A549 (cell line): ENCODE data around the gene SERPINF2. TPM values are rescaled to one million over a fixed set of nuclear protein-coding genes. Genes with fewer than 3 reads are reported as not detected.
A peak's percentile ranks its signal among the peaks of the same experiment; 100 is the strongest.

Experiments
- ATAC-seq, 2 experiments: fragments of 200-7000 bp in 1 of 2; fragments of >200 bp in 1 of 2; cut with Nextera tagmentation in 1 of 2; cut with Tn5 transposase in 1 of 2; 3 replicates each; pipeline versions ENCODE4 v1.8.0 to v1.9.1; 2018 to 2020; ENCODE audit warnings: mild to moderate bottlenecking in 1 of 2, moderate library complexity in 1 of 2
- CTCF ChIA-PET: fragments of 300-600 bp; sonication (Branson Sonifier 250); formaldehyde crosslinking; extraction: SDS; loops from one replicate; lab custom pipeline; 2021; ENCODE audit warnings: antibody characterized with exemption, inconsistent platforms; lab: Yijun Ruan, JAX
- POLR2A ChIA-PET: fragments of 350-600 bp; formaldehyde crosslinking; extraction: SDS; loops from one replicate; lab custom pipeline; 2021; ENCODE audit warnings: antibody characterized with exemption, inconsistent platforms; lab: Yijun Ruan, JAX
- DNase-seq, 2 experiments: peaks; one replicate each; pipeline versions ENCODE4 v3.0.0 to v3.0.0-alpha.2; 2011 to 2016; ENCODE audit warnings: low read depth in 1 of 2, low spot score in 1 of 2
- FAIRE-seq: peaks from 2 replicates; lab custom pipeline; 2011; peaks lifted over from hg19 to GRCh38; lab: Jason Lieb, UNC
- H3K27ac ChIP-seq, 2 experiments: fragments of >200 bp; sonication (Bioruptor Twin); formaldehyde crosslinking; 3 replicates each; pipeline ENCODE4 v1.5.1; 2016 to 2017
- H3K4me1 ChIP-seq: fragments of >200 bp; sonication (Bioruptor Twin); formaldehyde crosslinking; 3 replicates; pipeline ENCODE4 v1.6.1; 2016
- H3K4me2 ChIP-seq: fragments of >200 bp; sonication (Bioruptor Twin); formaldehyde crosslinking; 3 replicates; pipeline ENCODE4 v1.6.1; 2016
- H3K4me3 ChIP-seq: fragments of >200 bp; sonication (Bioruptor Twin); formaldehyde crosslinking; 3 replicates; pipeline ENCODE4 v1.5.1; 2016
- H3K9me3 ChIP-seq: fragments of >200 bp; sonication (Bioruptor Twin); formaldehyde crosslinking; 3 replicates; pipeline ENCODE4 v1.6.1; 2016
- CBX8 ChIP-seq: fragments of 200-600 bp; sonication (generic); IDR thresholded peaks from 2 replicates; pipeline ENCODE4 v1.6.1; 2016
- CEBPB ChIP-seq, 2 experiments: fragments of >200 bp in 1 of 2; sonication (Bioruptor Twin) in 1 of 2; formaldehyde crosslinking in 1 of 2; IDR thresholded peaks; 2 replicates each; pipeline ENCODE4 v1.6.1; 2012 to 2016
- CHD2 ChIP-seq: fragments of 150-350 bp; IDR thresholded peaks from 2 replicates; pipeline ENCODE4 v1.6.1; 2014; ENCODE audit warnings: low read length; ENCODE audit not compliant: partially characterized antibody
- EHMT2 ChIP-seq: fragments of 200-600 bp; sonication (generic); IDR thresholded peaks from 2 replicates; pipeline ENCODE4 v1.6.1; 2016; ENCODE audit warnings: antibody characterized with exemption, low read depth, mild to moderate bottlenecking, moderate library complexity
- ESRRA ChIP-seq: fragments of 150-350 bp; IDR thresholded peaks from 2 replicates; pipeline ENCODE4 v1.6.1; 2014; ENCODE audit warnings: mild to moderate bottlenecking, low read length, borderline replicate concordance
- FOSL2 ChIP-seq, 2 experiments: fragments of 450-650 bp in 1 of 2; fragments of >200 bp in 1 of 2; sonication (Bioruptor Twin) in 1 of 2; formaldehyde crosslinking; IDR thresholded peaks; 2 replicates each; pipeline versions ENCODE4 v1.5.0 to v1.6.1; 2016 to 2020; ENCODE audit warnings: mild to moderate bottlenecking in 1 of 2, moderate library complexity in 1 of 2
- FOXS1 ChIP-seq: fragments of 250-450 bp; sonication (Bioruptor Pico); IDR thresholded peaks from 2 replicates; pipeline ENCODE4 v1.5.0; 2020; ENCODE audit warnings: mild to moderate bottlenecking, moderate library complexity
- HDAC2 ChIP-seq: fragments of 200-600 bp; sonication (generic); IDR thresholded peaks from 2 replicates; pipeline ENCODE4 v1.6.1; 2016
- HEYL ChIP-seq: fragments of 250-450 bp; sonication (Bioruptor Pico); IDR thresholded peaks from 2 replicates; pipeline ENCODE4 v1.8.0; 2021; ENCODE audit warnings: mild to moderate bottlenecking, moderate library complexity
- HOXB5 ChIP-seq: fragments of 250-450 bp; sonication (Bioruptor Pico); IDR thresholded peaks from 2 replicates; pipeline ENCODE4 v1.5.0; 2020; ENCODE audit warnings: mild to moderate bottlenecking, moderate library complexity
- NR3C1 ChIP-seq: fragments of >200 bp; sonication (Bioruptor Twin); formaldehyde crosslinking; IDR thresholded peaks from 3 replicates; pipeline ENCODE4 v1.6.1; 2017
- PHF8 ChIP-seq: fragments of 200-600 bp; sonication (generic); IDR thresholded peaks from 2 replicates; pipeline ENCODE4 v1.6.1; 2016; ENCODE audit warnings: low read depth, mild to moderate bottlenecking, antibody characterized with exemption, moderate library complexity, borderline replicate concordance
- POLR2AphosphoS2 ChIP-seq: conservative IDR thresholded peaks from 2 replicates; pipeline ENCODE4 v1.6.1; 2012; ENCODE audit warnings: low read length, improper control_type of control experiment, inconsistent platforms
- REST ChIP-seq: fragments of 200-600 bp; sonication (generic); IDR thresholded peaks from 2 replicates; pipeline ENCODE4 v1.6.1; 2016; ENCODE audit warnings: antibody characterized with exemption, mild to moderate bottlenecking, moderate library complexity
- SMC3 ChIP-seq: fragments of >200 bp; sonication (Bioruptor Twin); formaldehyde crosslinking; IDR thresholded peaks from 3 replicates; pipeline ENCODE4 v1.6.1; 2018; ENCODE audit warnings: inconsistent platforms
- SREBF2 ChIP-seq: fragments of 450-650 bp; IDR thresholded peaks from 2 replicates; pipeline ENCODE4 v1.6.1; 2014; ENCODE audit warnings: mild to moderate bottlenecking, moderate library complexity
- TP53 ChIP-seq: fragments of 250-450 bp; sonication (Bioruptor Pico); IDR thresholded peaks from 2 replicates; pipeline ENCODE4 v1.5.0; 2021; ENCODE audit warnings: mild to moderate bottlenecking, moderate library complexity
- ZC3H11A ChIP-seq: fragments of 450-650 bp; IDR thresholded peaks from 2 replicates; pipeline ENCODE4 v1.6.1; 2014; ENCODE audit warnings: antibody characterized with exemption, mild to moderate bottlenecking
- ZFP36 ChIP-seq: fragments of 450-650 bp; IDR thresholded peaks from 2 replicates; pipeline ENCODE4 v1.6.1; 2014; ENCODE audit warnings: borderline replicate concordance; ENCODE audit not compliant: partially characterized antibody
- WGBS: methylation state at CpG from one replicate; pipeline ENCODE4 v1.1.6; 2017; ENCODE audit errors: missing lambda C conversion rate; 5-methylcytosine and 5-hydroxymethylcytosine counted together
- polyA plus RNA-seq, 4 experiments: library from polyadenylated mRNA; depleted of rRNA in 3 of 4; stranded (reverse); fragments of >200 nt; fragmentation: RNase III in 1 of 4; extraction: RNeasy Plus Mini Kit Qiagen cat#74134 plus additional on column Dnase treatment in 1 of 4; gene quantifications; 2 replicates in 3 of 4; 3 replicates in 1 of 4; pipeline ENCODE4 v1.2.3, GENCODE V29; 2011 to 2017
- TF ChIP-seq, protein P1 (sequence below): fragments of >200 bp; sonication (Bioruptor Twin); formaldehyde crosslinking; IDR thresholded peaks from 2 replicates; pipeline ENCODE4 v1.6.1; 2016
- TF ChIP-seq, protein P2 (sequence below): fragments of 250-450 bp; sonication (Bioruptor Pico); IDR thresholded peaks from 2 replicates; pipeline ENCODE4 v1.5.0; 2021; ENCODE audit warnings: mild to moderate bottlenecking, moderate library complexity, borderline replicate concordance

The SERPINF2 gene
- polyA plus RNA-seq, 2 of the 4 experiments (the other 2 are of a cell fraction), result 2.1 to 2.9 TPM

GRCh38 chr17:1758807-1759206 is 16.1 kb downstream of the SERPINF2 start:
- no peak for TF ChIP-seq HDAC2
- no peak for TF ChIP-seq CHD2
- no peak for TF ChIP-seq ZFP36
- TF ChIP-seq SREBF2, result no peak
- no peak for TF ChIP-seq SMC3
- no peak for TF ChIP-seq CBX8
- no peak for TF ChIP-seq PHF8
- no peak for TF ChIP-seq REST
- no peak for TF ChIP-seq ZC3H11A
- TF ChIP-seq TP53, result no peak
- no peak for TF ChIP-seq CEBPB (IDR thresholded peaks at IDR 0.05)
- TF ChIP-seq POLR2AphosphoS2, result no peak
- TF ChIP-seq, protein P1, sequence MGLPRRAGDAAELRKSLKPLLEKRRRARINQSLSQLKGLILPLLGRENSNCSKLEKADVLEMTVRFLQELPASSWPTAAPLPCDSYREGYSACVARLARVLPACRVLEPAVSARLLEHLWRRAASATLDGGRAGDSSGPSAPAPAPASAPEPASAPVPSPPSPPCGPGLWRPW, result no peak
- TF ChIP-seq EHMT2, result no peak
- TF ChIP-seq FOXS1 (CRISPR knock-in tag), result no peak
- no peak for TF ChIP-seq HOXB5
- TF ChIP-seq HEYL (CRISPR knock-in tag), result no peak
- TF ChIP-seq, protein P2, sequence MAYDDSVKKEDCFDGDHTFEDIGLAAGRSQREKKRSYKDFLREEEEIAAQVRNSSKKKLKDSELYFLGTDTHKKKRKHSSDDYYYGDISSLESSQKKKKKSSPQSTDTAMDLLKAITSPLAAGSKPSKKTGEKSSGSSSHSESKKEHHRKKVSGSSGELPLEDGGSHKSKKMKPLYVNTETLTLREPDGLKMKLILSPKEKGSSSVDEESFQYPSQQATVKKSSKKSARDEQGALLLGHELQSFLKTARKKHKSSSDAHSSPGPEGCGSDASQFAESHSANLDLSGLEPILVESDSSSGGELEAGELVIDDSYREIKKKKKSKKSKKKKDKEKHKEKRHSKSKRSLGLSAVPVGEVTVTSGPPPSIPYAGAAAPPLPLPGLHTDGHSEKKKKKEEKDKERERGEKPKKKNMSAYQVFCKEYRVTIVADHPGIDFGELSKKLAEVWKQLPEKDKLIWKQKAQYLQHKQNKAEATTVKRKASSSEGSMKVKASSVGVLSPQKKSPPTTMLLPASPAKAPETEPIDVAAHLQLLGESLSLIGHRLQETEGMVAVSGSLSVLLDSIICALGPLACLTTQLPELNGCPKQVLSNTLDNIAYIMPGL (CRISPR knock-in tag), result no peak
- no peak for TF ChIP-seq ESRRA
- Histone ChIP-seq H3K27ac (no peak overlapping the region), H3K4me1 (peaks cover 20% of the 10 kb centered on the region), H3K4me3 (no peak overlapping the region), H3K9me3 (no peaks in the 10 kb centered on the region), H3K4me2 (no peak overlapping the region)
- DNase-seq (no peak), ATAC-seq (no peak), FAIRE-seq (no peak)
- CTCF ChIA-PET, result interaction anchor here (2.9 kb wide), 1 partner anchor 14 kb away, joined by 16 read pairs; no protein-coding TSS in a partner anchor
- POLR2A ChIA-PET, result no interaction called here
- 82% methylated on average over 15 of the region's 15 CpGs for WGBS

DNA sequence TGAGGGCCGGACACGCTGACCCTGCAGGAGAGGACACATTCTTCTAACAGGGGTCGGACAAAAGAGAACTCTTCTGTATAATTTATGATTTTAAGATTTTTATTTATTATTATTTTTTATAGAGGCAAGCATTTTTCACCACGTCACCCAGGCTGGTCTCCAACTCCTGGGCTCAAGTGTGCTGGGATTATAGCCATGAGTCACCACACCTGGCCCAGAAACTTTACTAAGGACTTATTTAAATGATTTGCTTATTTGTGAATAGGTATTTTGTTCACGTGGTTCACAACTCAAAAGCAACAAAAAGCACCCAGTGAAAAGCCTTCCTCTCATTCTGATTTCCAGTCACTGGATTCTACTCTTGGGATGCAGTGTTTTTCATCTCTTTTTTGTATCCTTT is 16.9 kb downstream of the SERPINF2 start:
- DNase-seq (no peak), ATAC-seq (no peak), FAIRE-seq (no peak)
- Histone ChIP-seq H3K4me1 (peaks cover 20% of the 10 kb centered on the region), H3K4me2 (no peak overlapping the region), H3K27ac (no peak overlapping the region), H3K9me3 (no peaks in the 10 kb centered on the region), H3K4me3 (no peak overlapping the region)
- TF ChIP-seq NR3C1, result no peak
- no peak for TF ChIP-seq FOSL2 (IDR thresholded peaks at IDR 0.05)
- peak; percentile 23; the same call in 1 of the 2 replicates for TF ChIP-seq FOSL2 (CRISPR knock-in tag; IDR thresholded peaks at IDR 0.05)
- 75% methylated on average over 5 of the region's 5 CpGs for WGBS
- ChIA-PET POLR2A (no interaction called here), CTCF (interaction anchor here (2.9 kb wide), 1 partner anchor 14 kb away, joined by 16 read pairs; no protein-coding TSS in a partner anchor)
